CD4-positive, alpha-beta memory T cell (primary cell): ENCODE data around the gene APLF. TPM values are rescaled to one million over a fixed set of nuclear protein-coding genes. Genes with fewer than 3 reads are reported as not detected.
A peak's percentile ranks its signal among the peaks of the same experiment; 100 is the strongest.
"Not testable (repeated sequence)": the region's sequence is repeated elsewhere in the genome, so short reads cannot be mapped to it uniquely, and the experiment has no call there.

Source experiments
- CTCF ChIA-PET: fragments of 350-600 bp; sonication (Branson Sonifier 250); formaldehyde crosslinking; loops from one replicate; lab custom pipeline; 2021; ENCODE audit warnings: inconsistent platforms; ENCODE audit not compliant: partially characterized antibody; lab: Charles Lee
- POLR2A ChIA-PET: fragments of 350-600 bp; sonication (Branson Sonifier 250); formaldehyde crosslinking; loops from one replicate; lab custom pipeline; 2021; ENCODE audit not compliant: partially characterized antibody; lab: Charles Lee
- DNase-seq, 5 donors: peaks; one replicate each; pipeline versions ENCODE4 v3.0.0 to v3.0.0-alpha.2; 2020 to 2022; ENCODE audit warnings: mixed read lengths in 1 of 5
- H3K27ac ChIP-seq: one replicate; pipeline ENCODE4 v1.7.0; 2013; ENCODE audit warnings: low read depth, low read length
- H3K27me3 ChIP-seq: 2 replicates; pipeline ENCODE4 v1.7.0; 2013; ENCODE audit warnings: mild to moderate bottlenecking, low read length, moderate library complexity; ENCODE audit not compliant: insufficient read depth
- H3K36me3 ChIP-seq: 2 replicates; pipeline ENCODE4 v1.7.0; 2013; ENCODE audit warnings: mild to moderate bottlenecking, low read length, moderate library complexity; ENCODE audit not compliant: insufficient read depth
- H3K4me1 ChIP-seq: 2 replicates; pipeline ENCODE4 v1.7.0; 2013; ENCODE audit warnings: mild to moderate bottlenecking, low read length, moderate library complexity; ENCODE audit not compliant: insufficient read depth
- H3K4me3 ChIP-seq, 2 donors: one replicate each; pipeline ENCODE4 v1.7.0; 2013; ENCODE audit warnings: low read length in 2 of 2, mild to moderate bottlenecking in 1 of 2
- H3K9me3 ChIP-seq, 2 donors: one replicate each; pipeline ENCODE4 v1.7.0; 2013; ENCODE audit warnings: low read length in 2 of 2, control low read depth in 1 of 2; ENCODE audit not compliant: control insufficient read depth in 1 of 2
- H3K27ac Mint-ChIP-seq, 7 donors: one replicate each; pipeline ENCODE4 v1.8.0; 2020 to 2021; ENCODE audit warnings: mixed read lengths in 7 of 7, mild to moderate bottlenecking in 6 of 7, inconsistent platforms in 3 of 7, moderate library complexity in 3 of 7
- H3K27me3 Mint-ChIP-seq, 2 donors: one replicate each; pipeline ENCODE4 v1.8.0; 2020 to 2021; ENCODE audit warnings: mixed read lengths in 2 of 2
- H3K36me3 Mint-ChIP-seq, 2 donors: one replicate each; pipeline ENCODE4 v1.8.0; 2020 to 2021; ENCODE audit warnings: mixed read lengths in 2 of 2, inconsistent platforms in 1 of 2, mild to moderate bottlenecking in 1 of 2
- H3K4me1 Mint-ChIP-seq, 4 donors: one replicate each; pipeline ENCODE4 v1.8.0; 2020 to 2021; ENCODE audit warnings: mixed read lengths in 4 of 4, mild to moderate bottlenecking in 1 of 4
- H3K4me3 Mint-ChIP-seq, 8 donors: one replicate each; pipeline ENCODE4 v1.8.0; 2020 to 2021; ENCODE audit warnings: mixed read lengths in 8 of 8, mild to moderate bottlenecking in 7 of 8, moderate library complexity in 6 of 8, inconsistent platforms in 3 of 8
- H3K9me3 Mint-ChIP-seq, 8 donors: one replicate each; pipeline ENCODE4 v1.8.0; 2020 to 2021; ENCODE audit warnings: mixed read lengths in 8 of 8, mild to moderate bottlenecking in 5 of 8, inconsistent platforms in 3 of 8, moderate library complexity in 1 of 8
- intact Hi-C: fragments of 100-400 bp; cut with micrococcal nuclease; formaldehyde crosslinking; loops from one replicate; pipeline ENCODE4 v1.15.1; 2023
- polyA plus RNA-seq, 2 donors: library from polyadenylated mRNA; unstranded; fragments of 300-500 nt; fragmentation: Illumina TruSeq; gene quantifications; one replicate each; pipeline ENCODE4 v1.2.3, GENCODE V29; 2021
- total RNA-seq, 2 experiments: library from RNA; stranded (reverse); gene quantifications; one replicate each; pipeline ENCODE4 v1.2.3, GENCODE V29; 2021

APLF gene
- total and polyA plus RNA-seq, 4 experiments from 2014 or later = 2.9 to 9.5 (median 5.7) TPM

DNA sequence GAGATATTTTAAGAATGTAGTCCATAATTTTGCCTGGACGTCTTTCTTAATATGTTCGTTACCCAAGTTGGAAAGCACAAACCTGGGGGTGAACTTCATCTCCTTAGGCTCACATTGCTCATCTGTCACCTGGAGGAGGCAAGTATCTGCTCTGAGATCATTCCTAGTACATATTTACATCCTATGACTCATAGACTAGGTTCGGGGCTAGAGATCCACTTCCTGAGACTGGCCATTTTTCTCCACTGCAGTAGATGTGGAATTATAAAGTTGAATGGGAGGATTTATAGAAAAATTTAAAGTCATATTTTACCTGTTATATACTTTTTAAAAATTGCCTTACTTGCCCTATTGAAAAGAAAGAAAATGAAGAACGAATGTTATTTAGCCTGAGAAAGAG lies 98.5 kb downstream of the APLF start:
- intact Hi-C loops = no loop called here
- Mint-ChIP-seq H3K27me3 (no peaks in the 10 kb centered on the region), H3K9me3 (peaks cover 0 to 5% (median under 1%) of the 10 kb centered on the region in 8 donors)

GRCh38 chr2:68566362-68566761 lies 99.0 kb downstream of the APLF start:
- Mint-ChIP-seq H3K4me1 (no peaks in the 10 kb centered on the region), H3K4me3 (no peak overlapping the region), H3K9me3 (peaks cover 0 to 5% (median under 1%) of the 10 kb centered on the region in 8 donors), H3K27ac (no peak overlapping the region), H3K36me3 (peaks cover 0 to 12% of the 10 kb centered on the region in 2 donors), H3K27me3 (no peaks in the 10 kb centered on the region)
- POLR2A ChIA-PET = no interaction called here
- Histone ChIP-seq H3K9me3 (no peaks in the 10 kb centered on the region), H3K4me3 (no peak overlapping the region), H3K4me1 (no peaks in the 10 kb centered on the region), H3K36me3 (no peaks in the 10 kb centered on the region), H3K27ac (no peak overlapping the region), H3K27me3 (no peaks in the 10 kb centered on the region)
- DNase-seq = no peak
- intact Hi-C loops = no loop called here
- CTCF ChIA-PET = no interaction called here

More for the DNA sequence above, 98.5 kb downstream of the APLF start:
- H3K4me1 ChIP-seq = no peaks in the 10 kb centered on the region
- Mint-ChIP-seq H3K27ac (no peak overlapping the region), H3K4me1 (no peaks in the 10 kb centered on the region), H3K36me3 (peaks cover 0 to 12% of the 10 kb centered on the region in 2 donors), H3K4me3 (no peak overlapping the region)
- ChIA-PET POLR2A (no interaction called here), CTCF (no interaction called here)
- no peaks in the 10 kb centered on the region for H3K9me3 ChIP-seq
- H3K27me3 ChIP-seq = no peaks in the 10 kb centered on the region
- H3K36me3 ChIP-seq = no peaks in the 10 kb centered on the region
- H3K4me3 ChIP-seq = no peak overlapping the region
- H3K27ac ChIP-seq = no peak overlapping the region
- no peak for DNase-seq

DNA sequence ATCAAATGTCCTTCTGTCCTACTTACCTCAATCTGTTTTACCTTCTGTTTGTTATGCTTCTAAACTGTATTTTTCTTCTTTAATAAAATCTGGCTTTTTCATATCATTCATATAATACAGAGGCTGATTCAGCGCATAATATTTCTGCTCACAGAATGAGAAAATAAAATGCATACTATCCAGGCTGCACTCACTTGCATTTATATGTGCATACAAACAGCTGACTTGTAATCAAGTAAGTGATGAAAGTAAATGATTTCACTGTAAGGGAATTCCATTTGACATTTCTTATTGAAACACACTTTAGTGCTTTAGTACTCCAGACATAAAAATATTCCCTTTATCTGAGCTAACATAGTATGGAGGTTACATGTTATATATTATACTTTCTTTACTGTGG lies 100.7 kb downstream of the APLF start:
- Histone ChIP-seq H3K27ac (no peak overlapping the region), H3K9me3 (no peaks in the 10 kb centered on the region), H3K27me3 (no peaks in the 10 kb centered on the region), H3K36me3 (no peaks in the 10 kb centered on the region), H3K4me1 (no peaks in the 10 kb centered on the region), H3K4me3 (no peak overlapping the region)
- ChIA-PET POLR2A (no interaction called here), CTCF (no interaction called here)
- Mint-ChIP-seq H3K36me3 (peaks cover 0 to 12% of the 10 kb centered on the region in 2 donors), H3K27ac (no peak overlapping the region), H3K9me3 (peaks cover 0 to 5% (median under 1%) of the 10 kb centered on the region in 8 donors), H3K4me1 (no peaks in the 10 kb centered on the region), H3K4me3 (no peak overlapping the region), H3K27me3 (no peaks in the 10 kb centered on the region)
- no peak for DNase-seq
- intact Hi-C loops = no loop called here

DNA sequence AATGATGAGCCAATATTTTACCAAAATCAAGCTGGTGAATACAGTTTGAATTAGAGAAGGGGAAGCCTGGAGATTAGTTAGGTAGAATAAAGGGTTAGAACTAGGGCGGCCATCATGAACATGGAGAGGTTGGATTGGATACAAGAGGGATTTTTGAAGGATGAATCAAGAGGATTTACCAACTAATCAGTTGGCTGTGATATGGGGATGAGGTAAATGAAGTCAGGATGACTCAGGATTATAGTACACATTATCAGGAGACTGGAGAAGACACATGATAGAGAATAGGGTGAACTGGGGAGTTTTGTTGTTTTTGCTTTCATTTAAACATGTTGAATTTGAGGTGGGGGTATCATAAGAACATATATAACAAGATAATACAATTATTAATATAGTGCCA lies 102.2 kb downstream of the APLF start:
- Mint-ChIP-seq H3K4me1 (no peaks in the 10 kb centered on the region), H3K4me3 (no peak overlapping the region), H3K27ac (no peak overlapping the region), H3K9me3 (peaks cover 0 to 5% (median under 1%) of the 10 kb centered on the region in 8 donors), H3K36me3 (peaks cover 0 to 16% of the 10 kb centered on the region in 2 donors), H3K27me3 (no peaks in the 10 kb centered on the region)
- no peak for DNase-seq
- Histone ChIP-seq H3K27me3 (no peaks in the 10 kb centered on the region), H3K9me3 (no peaks in the 10 kb centered on the region), H3K4me3 (no peak overlapping the region), H3K4me1 (no peaks in the 10 kb centered on the region), H3K36me3 (no peaks in the 10 kb centered on the region), H3K27ac (no peak overlapping the region)
- ChIA-PET POLR2A (no interaction called here), CTCF (no interaction called here)
- intact Hi-C loops = no loop called here

DNA sequence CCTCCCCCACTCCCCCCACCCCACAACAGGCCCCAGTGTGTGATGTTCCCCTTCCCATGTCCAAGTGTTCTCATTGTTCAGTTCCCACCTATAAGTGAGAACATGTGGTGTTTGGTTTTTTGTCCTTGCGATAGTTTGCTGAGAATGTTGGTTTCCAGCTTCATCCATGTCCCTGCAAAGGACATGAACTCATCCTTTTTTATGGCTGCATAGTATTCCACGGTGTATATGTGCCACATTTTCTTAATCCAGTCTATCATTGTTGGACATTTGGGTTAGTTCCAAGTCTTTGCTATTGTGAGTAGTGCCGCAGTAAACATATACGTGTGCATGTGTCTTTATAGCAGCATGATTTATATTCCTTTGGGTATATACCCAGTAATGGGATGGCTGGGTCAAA lies 103.0 kb downstream of the APLF start:
- POLR2A ChIA-PET, H3K27ac Mint-ChIP-seq, H3K4me1 Mint-ChIP-seq, DNase-seq, H3K36me3 ChIP-seq, H3K9me3 Mint-ChIP-seq, H3K27me3 ChIP-seq, H3K4me3 ChIP-seq, intact Hi-C loops, H3K9me3 ChIP-seq, CTCF ChIA-PET, H3K27me3 Mint-ChIP-seq, H3K4me3 Mint-ChIP-seq, H3K4me1 ChIP-seq, H3K27ac ChIP-seq: not testable (repeated sequence)
- H3K36me3 Mint-ChIP-seq = peaks cover 0 to 17% of the 10 kb centered on the region in 2 donors

DNA sequence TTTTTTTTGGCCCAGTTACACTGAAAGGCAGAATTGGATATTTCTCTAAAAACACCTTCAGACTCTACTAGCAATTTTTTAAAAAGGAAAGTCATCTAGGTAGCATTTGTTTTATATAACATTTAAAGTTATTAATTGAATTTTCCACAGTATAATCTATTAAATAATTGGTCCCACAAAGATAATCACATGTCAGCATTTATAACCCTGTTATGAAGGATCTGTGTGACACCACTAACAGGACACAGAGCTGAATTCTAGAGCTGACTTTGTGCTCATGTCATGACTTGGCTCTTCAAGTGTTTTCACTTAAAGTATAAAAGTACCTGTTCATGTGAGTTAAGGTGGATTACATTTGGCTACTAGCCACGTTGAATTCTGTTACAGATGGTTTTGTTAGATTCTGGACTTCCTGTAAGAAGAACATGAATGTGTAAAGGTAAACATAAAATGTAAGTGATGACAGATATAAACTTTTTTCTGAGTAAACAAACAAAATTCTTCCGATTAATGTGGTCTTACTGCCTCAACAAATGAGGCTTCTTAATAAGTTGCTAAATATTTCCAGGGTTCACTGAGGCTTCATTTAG lies 106.9 kb downstream of the APLF start:
- H3K4me3 ChIP-seq = no peak overlapping the region
- H3K27ac Mint-ChIP-seq = no peak overlapping the region
- peaks cover 0 to 5% (median under 1%) of the 10 kb centered on the region in 8 donors for H3K9me3 Mint-ChIP-seq
- H3K4me1 ChIP-seq = no peaks in the 10 kb centered on the region
- no peak for DNase-seq
- H3K4me3 Mint-ChIP-seq = no peak overlapping the region
- H3K9me3 ChIP-seq = no peaks in the 10 kb centered on the region
- ChIA-PET CTCF (interaction anchor here (1.9 kb wide), 1 partner anchor 21 kb away, joined by 6 read pairs; no protein-coding TSS in a partner anchor), POLR2A (interaction anchor here (0.6 kb wide), 1 partner anchor 478 kb away, joined by 3 read pairs; no protein-coding TSS in a partner anchor)
- no peaks in the 10 kb centered on the region for H3K4me1 Mint-ChIP-seq
- no peak overlapping the region for H3K27ac ChIP-seq
- H3K27me3 ChIP-seq = no peaks in the 10 kb centered on the region
- intact Hi-C loops = no loop called here
- H3K36me3 ChIP-seq = no peaks in the 10 kb centered on the region
- H3K36me3 Mint-ChIP-seq = peaks cover 8 to 29% of the 10 kb centered on the region in 2 donors
- H3K27me3 Mint-ChIP-seq = no peaks in the 10 kb centered on the region

DNA sequence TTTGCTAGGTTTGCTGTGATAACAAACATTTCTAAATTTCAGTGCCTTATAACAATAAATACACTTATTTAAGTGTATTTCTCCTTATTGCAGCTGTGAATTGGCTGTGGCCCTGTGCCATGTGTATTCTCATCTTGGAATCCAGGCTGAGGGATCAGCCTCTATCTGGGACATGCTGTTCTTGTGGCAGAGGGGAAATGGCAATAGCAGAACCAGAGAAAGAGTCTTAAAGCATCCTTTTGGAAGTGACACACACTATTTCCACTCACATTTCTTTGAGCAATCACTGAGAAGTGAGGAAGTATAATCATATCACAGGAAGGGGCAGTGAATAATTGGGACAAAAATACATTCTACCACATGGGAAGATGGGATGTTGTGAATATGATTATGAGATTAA lies 109.8 kb downstream of the APLF start:
- CTCF ChIA-PET = interaction anchor here (1.9 kb wide), 1 partner anchor 18 kb away, joined by 6 read pairs; no protein-coding TSS in a partner anchor

More for the DNA sequence above, 109.8 kb downstream of the APLF start:
- Histone ChIP-seq H3K27ac (no peak overlapping the region), H3K36me3 (no peaks in the 10 kb centered on the region), H3K4me1 (no peaks in the 10 kb centered on the region), H3K9me3 (no peaks in the 10 kb centered on the region), H3K27me3 (no peaks in the 10 kb centered on the region), H3K4me3 (no peak overlapping the region)
- Mint-ChIP-seq H3K9me3 (peaks cover 0 to 2% (median 0%) of the 10 kb centered on the region in 8 donors), H3K27me3 (no peaks in the 10 kb centered on the region), H3K27ac (peak overlapping the region in 1 of 7 donors; percentile 1), H3K4me1 (no peaks in the 10 kb centered on the region), H3K36me3 (peaks cover 12 to 26% of the 10 kb centered on the region in 2 donors), H3K4me3 (no peak overlapping the region)
- intact Hi-C loops = no loop called here
- DNase-seq = no peak
- POLR2A ChIA-PET = no interaction called here
